GM18505 (cell line): ENCODE measurements around the gene AHDC1.
"Not testable (repeated sequence)": the region's sequence is repeated elsewhere in the genome, so short reads cannot be mapped to it uniquely, and the experiment has no call there.

Source experiments
- ATAC-seq: cut with Tn5 transposase; IDR thresholded peaks from one replicate; pipeline ENCODE4 v1.9.1; 2021; ENCODE audit not compliant: unreplicated experiment
- POLR2A ChIP-seq: IDR thresholded peaks from 4 replicates; pipeline ENCODE4 v1.6.1; 2011; ENCODE audit warnings: borderline replicate concordance; ENCODE audit not compliant: insufficient read depth, insufficient read length; ENCODE audit errors: extremely low read depth

The AHDC1 gene

GRCh38 chr1:27503033-27503432 is 100.9 kb downstream of the AHDC1 start:
- no peak for TF ChIP-seq POLR2A
- no peak for ATAC-seq

- not testable (repeated sequence) for ATAC-seq
These were observed 102.8 kb downstream of the AHDC1 start for GRCh38 chr1:27501159-27501558.

- no peak for ATAC-seq
- no peak for TF ChIP-seq POLR2A
These were observed 104.8 kb downstream of the AHDC1 start for GRCh38 chr1:27499142-27499541.

GRCh38 chr1:27496604-27497155 is 107.3 kb downstream of the AHDC1 start:
- ATAC-seq = no peak
- TF ChIP-seq POLR2A = no peak

GRCh38 chr1:27492796-27493195 is 111.1 kb downstream of the AHDC1 start:
- no peak for ATAC-seq
- TF ChIP-seq POLR2A = no peak

GRCh38 chr1:27491748-27492700 is 111.9 kb downstream of the AHDC1 start:
- no peak for TF ChIP-seq POLR2A
- no peak for ATAC-seq

GRCh38 chr1:27489973-27490741 is 113.8 kb downstream of the AHDC1 start, which contains the start of gene WASF2:
Gene WASF2 (minus strand): TSS chr1:27490167. CDS start chr1:27428890, 61,277 bp downstream.
- ATAC-seq = peak; percentile 76
- peak; percentile 79 for TF ChIP-seq POLR2A

GRCh38 chr1:27489501-27489972 is 114.4 kb downstream of the AHDC1 start:
- TF ChIP-seq POLR2A = no peak
- peak; percentile 35 for ATAC-seq

GRCh38 chr1:27487966-27488884 is 115.7 kb downstream of the AHDC1 start:
- no peak for TF ChIP-seq POLR2A
- no peak for ATAC-seq

GRCh38 chr1:27485363-27485762 is 118.6 kb downstream of the AHDC1 start:
- no peak for ATAC-seq
- TF ChIP-seq POLR2A = no peak
